Thyroid gland (tissue), 4 donors: ENCODE data around the gene ZC3H6.

Experiments used
- POLR2A ChIP-seq, 2 donors: fragments of 450-650 bp; IDR thresholded peaks; one replicate each; pipeline ENCODE4 v1.6.1; 2017; ENCODE audit warnings: antibody characterized with exemption in 2 of 2, mild to moderate bottlenecking in 2 of 2, moderate library complexity in 1 of 2
- TF ChIP-seq, protein P1 (sequence below), 6 experiments: fragments of 200-600 bp in 3 of 6; fragments of 450-650 bp in 3 of 6; sonication (generic) in 3 of 6; IDR thresholded peaks; one replicate each; pipeline ENCODE4 v1.5.1; 2016 to 2019; ENCODE audit warnings: antibody characterized with exemption in 6 of 6, mild to moderate bottlenecking in 2 of 6, inconsistent platforms in 1 of 6, moderate library complexity in 1 of 6

GRCh38 chr2:112262876-112263275 lies 12.5 kb upstream of the ZC3H6 start:
- TF ChIP-seq, protein P1, sequence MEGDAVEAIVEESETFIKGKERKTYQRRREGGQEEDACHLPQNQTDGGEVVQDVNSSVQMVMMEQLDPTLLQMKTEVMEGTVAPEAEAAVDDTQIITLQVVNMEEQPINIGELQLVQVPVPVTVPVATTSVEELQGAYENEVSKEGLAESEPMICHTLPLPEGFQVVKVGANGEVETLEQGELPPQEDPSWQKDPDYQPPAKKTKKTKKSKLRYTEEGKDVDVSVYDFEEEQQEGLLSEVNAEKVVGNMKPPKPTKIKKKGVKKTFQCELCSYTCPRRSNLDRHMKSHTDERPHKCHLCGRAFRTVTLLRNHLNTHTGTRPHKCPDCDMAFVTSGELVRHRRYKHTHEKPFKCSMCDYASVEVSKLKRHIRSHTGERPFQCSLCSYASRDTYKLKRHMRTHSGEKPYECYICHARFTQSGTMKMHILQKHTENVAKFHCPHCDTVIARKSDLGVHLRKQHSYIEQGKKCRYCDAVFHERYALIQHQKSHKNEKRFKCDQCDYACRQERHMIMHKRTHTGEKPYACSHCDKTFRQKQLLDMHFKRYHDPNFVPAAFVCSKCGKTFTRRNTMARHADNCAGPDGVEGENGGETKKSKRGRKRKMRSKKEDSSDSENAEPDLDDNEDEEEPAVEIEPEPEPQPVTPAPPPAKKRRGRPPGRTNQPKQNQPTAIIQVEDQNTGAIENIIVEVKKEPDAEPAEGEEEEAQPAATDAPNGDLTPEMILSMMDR (IDR thresholded peaks at IDR 0.05) = no peak
- TF ChIP-seq POLR2A (IDR thresholded peaks at IDR 0.05) = no peak
